ENCODE measurements around the gene CATSPERD.

CATSPERD gene

DNA sequence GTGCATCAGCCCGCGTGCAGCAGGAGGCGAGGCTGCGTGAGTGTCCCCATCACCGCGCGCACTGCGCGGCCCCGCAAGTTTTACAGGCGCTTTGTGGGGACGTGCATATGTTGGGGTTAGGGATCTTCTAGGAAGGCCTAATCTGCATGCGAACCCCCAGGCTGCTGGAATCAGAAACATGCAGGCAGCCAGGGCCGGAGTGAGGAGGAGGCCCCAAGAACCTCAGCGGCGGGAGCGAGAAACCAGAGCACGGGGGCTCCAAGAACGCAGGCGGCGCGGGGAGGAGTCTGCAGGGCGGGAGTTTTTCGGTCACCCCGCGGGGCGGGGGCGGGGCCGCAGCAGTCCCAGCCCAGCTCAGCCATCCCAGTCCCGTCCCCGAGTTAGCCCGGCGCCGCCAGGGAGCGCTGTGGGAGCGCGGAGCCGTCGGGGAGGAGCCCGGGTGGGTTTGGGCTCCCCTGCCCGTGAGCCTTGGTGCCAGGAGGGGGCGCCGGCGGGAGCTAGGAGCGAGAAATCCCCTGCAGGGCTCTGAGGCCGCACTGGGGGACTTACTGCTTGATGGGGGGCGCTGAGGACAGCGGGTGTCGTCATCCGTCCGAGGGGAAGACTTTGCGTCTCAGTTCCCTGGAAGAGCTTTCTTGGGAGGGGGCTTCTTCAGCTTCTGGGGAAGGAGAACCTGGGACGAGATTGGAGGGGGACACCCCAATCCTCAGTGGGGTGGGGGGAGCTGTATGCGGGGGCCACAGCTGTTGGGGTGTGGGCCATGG, 83.5 kb downstream of the CATSPERD start:
- Histone ChIP-seq H3K27ac (ENCODE audit: low read depth, low read length, severe bottlenecking) (no peak overlapping the region), H3K4me1 (ENCODE audit: control insufficient read depth, insufficient read depth, low read length, poor library complexity, severe bottlenecking) (peaks cover 7% of the 10 kb centered on the region), H3K9me3 (ENCODE audit: control insufficient read depth, low read length) (no peaks in the 10 kb centered on the region), H3K36me3 (ENCODE audit: control insufficient read depth, insufficient read depth, low read length) (no peaks in the 10 kb centered on the region), H3K4me3 (ENCODE audit: extremely low read depth, insufficient read depth, low read length, poor library complexity, severe bottlenecking) (peak overlapping the region; percentile 30)
- WGBS, 2 experiments (ENCODE audit: insufficient coverage in 2 of 2): 2 to 4% methylated on average over 32 to 48 of the region's 54 CpGs

GRCh38 chr19:5804516-5805461, 84.4 kb downstream of the CATSPERD start, which contains the start of gene NRTN:
Gene NRTN, plus strand, starts transcription at chr19:5805067. Its CDS starts 19,099 bp downstream, at chr19:5824166.
- peaks cover 7% of the 10 kb centered on the region for H3K4me1 ChIP-seq (ENCODE audit: control insufficient read depth, insufficient read depth, low read length, poor library complexity, severe bottlenecking)
- no peaks in the 10 kb centered on the region for H3K36me3 ChIP-seq (ENCODE audit: control insufficient read depth, insufficient read depth, low read length)
- WGBS, 2 experiments (ENCODE audit: insufficient coverage in 2 of 2): 4 to 7% methylated on average over 29 to 55 of the region's 107 CpGs
- H3K4me3 ChIP-seq (ENCODE audit: extremely low read depth, insufficient read depth, low read length, poor library complexity, severe bottlenecking): peak within 1 kb of the TSS; percentile 32
- no peak within 1 kb of the TSS for H3K27ac ChIP-seq (ENCODE audit: low read depth, low read length, severe bottlenecking)
- no peaks in the 10 kb centered on the region for H3K9me3 ChIP-seq (ENCODE audit: control insufficient read depth, low read length)

DNA sequence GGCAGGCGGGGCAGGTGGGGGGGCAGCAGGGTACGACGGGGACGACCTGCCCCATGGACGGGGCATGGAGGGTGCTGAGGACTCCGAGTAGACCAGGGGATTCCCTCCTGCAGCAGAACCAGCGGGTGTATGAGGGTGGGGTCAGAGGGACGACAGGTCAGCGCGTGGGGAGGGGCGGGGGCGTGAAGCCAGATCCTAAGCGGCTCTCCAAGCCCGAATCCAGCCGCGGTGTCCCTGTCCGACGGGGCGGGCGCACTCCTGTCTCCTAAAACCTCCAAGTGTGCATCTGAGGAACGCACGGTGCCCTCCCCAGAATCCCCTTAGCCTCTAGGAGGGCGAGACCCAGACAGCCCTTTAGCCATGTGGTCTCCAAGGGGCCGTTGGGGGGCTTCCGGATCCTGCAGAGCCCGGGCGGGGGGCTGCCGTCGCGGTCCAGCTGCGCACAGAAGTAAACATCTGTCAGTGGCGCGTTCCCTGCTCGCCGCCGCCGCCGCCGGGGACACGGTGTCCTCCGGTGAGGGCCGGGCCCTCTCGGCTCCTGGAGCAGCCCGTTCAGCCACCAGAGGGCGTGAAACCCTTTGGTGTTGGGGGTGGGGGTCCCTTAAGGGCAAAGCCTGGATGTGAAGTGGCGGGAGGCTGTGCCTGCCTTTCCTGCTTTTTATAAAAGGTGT, 85.2 kb downstream of the CATSPERD start:
- no peak overlapping the region for H3K27ac ChIP-seq (ENCODE audit: low read depth, low read length, severe bottlenecking)
- peaks cover 7% of the 10 kb centered on the region for H3K4me1 ChIP-seq (ENCODE audit: control insufficient read depth, insufficient read depth, low read length, poor library complexity, severe bottlenecking)
- 1 to 3% methylated on average over 40 to 43 of the region's 46 CpGs for WGBS, 2 experiments (ENCODE audit: insufficient coverage in 2 of 2)
- H3K4me3 ChIP-seq (ENCODE audit: extremely low read depth, insufficient read depth, low read length, poor library complexity, severe bottlenecking): peak overlapping the region; percentile 32
- no peaks in the 10 kb centered on the region for H3K9me3 ChIP-seq (ENCODE audit: control insufficient read depth, low read length)
- no peaks in the 10 kb centered on the region for H3K36me3 ChIP-seq (ENCODE audit: control insufficient read depth, insufficient read depth, low read length)

- WGBS, 2 experiments (ENCODE audit: insufficient coverage in 2 of 2): 13 to 24% methylated on average over 4 to 6 of the region's 6 CpGs
- Histone ChIP-seq H3K4me1 (ENCODE audit: control insufficient read depth, insufficient read depth, low read length, poor library complexity, severe bottlenecking) (peaks cover 7% of the 10 kb centered on the region), H3K27ac (ENCODE audit: low read depth, low read length, severe bottlenecking) (no peak overlapping the region), H3K36me3 (ENCODE audit: control insufficient read depth, insufficient read depth, low read length) (no peaks in the 10 kb centered on the region), H3K9me3 (ENCODE audit: control insufficient read depth, low read length) (no peaks in the 10 kb centered on the region), H3K4me3 (ENCODE audit: extremely low read depth, insufficient read depth, low read length, poor library complexity, severe bottlenecking) (no peak overlapping the region)
These were observed 85.7 kb downstream of the CATSPERD start for GRCh38 chr19:5806133-5806489.

DNA sequence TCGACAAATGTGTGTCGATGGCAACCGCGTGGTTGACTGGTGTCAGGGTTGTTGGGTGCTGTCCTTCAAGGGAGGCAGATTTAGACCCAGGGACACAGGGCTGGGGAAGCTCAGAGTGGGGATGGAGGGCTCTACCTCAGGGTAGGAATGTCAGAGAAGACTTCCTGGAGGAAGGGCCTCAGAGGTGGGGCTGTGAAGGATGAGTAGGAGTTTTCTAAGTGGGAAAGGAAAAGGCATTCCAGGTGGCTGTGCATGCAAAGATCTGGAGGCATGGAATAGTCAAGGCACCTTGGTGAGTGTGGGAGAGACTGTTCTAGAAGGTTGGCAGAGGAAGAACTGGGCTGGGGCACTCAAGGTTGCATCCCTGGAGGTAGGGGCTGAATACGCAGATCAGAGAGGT, 86.5 kb downstream of the CATSPERD start:
- Histone ChIP-seq H3K4me3 (ENCODE audit: extremely low read depth, insufficient read depth, low read length, poor library complexity, severe bottlenecking) (no peak overlapping the region), H3K36me3 (ENCODE audit: control insufficient read depth, insufficient read depth, low read length) (no peaks in the 10 kb centered on the region), H3K4me1 (ENCODE audit: control insufficient read depth, insufficient read depth, low read length, poor library complexity, severe bottlenecking) (peaks cover 7% of the 10 kb centered on the region), H3K9me3 (ENCODE audit: control insufficient read depth, low read length) (no peaks in the 10 kb centered on the region), H3K27ac (ENCODE audit: low read depth, low read length, severe bottlenecking) (no peak overlapping the region)
- 94% methylated on average over 5 of the region's 5 CpGs for WGBS, 2 experiments (ENCODE audit: insufficient coverage in 2 of 2)

DNA sequence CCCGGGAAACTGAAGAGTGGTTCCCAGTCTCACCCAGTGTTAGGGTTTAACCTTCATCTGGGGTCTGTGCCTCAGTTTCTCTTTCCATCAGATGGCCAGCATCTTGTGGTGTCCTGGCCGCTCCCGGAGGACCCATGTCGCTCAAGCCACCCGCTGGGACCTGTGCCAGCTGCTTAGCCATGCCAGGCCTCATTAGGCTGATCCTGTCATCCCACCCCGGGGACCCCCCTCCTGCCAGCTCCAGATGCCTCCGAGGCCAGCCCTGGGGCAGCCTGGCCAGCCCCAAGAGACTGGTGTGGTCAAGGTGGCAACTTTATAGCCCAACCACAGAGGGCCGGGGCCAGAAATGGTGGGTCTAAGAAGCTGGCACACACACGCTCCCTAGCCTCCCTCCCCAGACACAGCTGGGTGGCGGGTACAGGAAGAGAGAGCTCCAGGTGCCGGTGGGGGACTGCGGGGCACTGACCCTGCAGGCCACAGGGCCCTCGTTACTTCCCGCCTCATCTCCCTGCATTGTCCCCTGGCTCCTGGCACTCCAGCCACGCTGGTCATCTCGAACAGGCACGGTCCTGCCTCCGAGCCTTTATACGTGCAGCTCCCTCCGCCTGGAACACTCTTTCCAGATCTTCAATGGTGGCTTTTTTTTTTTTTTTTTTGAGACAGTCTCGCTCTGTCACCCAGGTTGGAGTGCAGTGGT, 87.8 kb downstream of the CATSPERD start:
- Histone ChIP-seq H3K9me3 (ENCODE audit: control insufficient read depth, low read length) (no peaks in the 10 kb centered on the region), H3K4me1 (ENCODE audit: control insufficient read depth, insufficient read depth, low read length, poor library complexity, severe bottlenecking) (peaks cover 3% of the 10 kb centered on the region), H3K27ac (ENCODE audit: low read depth, low read length, severe bottlenecking) (no peak overlapping the region), H3K36me3 (ENCODE audit: control insufficient read depth, insufficient read depth, low read length) (no peaks in the 10 kb centered on the region), H3K4me3 (ENCODE audit: extremely low read depth, insufficient read depth, low read length, poor library complexity, severe bottlenecking) (no peak overlapping the region)
- WGBS, 2 experiments (ENCODE audit: insufficient coverage in 2 of 2): 91 to 93% methylated on average over 9 to 16 of the region's 21 CpGs

DNA sequence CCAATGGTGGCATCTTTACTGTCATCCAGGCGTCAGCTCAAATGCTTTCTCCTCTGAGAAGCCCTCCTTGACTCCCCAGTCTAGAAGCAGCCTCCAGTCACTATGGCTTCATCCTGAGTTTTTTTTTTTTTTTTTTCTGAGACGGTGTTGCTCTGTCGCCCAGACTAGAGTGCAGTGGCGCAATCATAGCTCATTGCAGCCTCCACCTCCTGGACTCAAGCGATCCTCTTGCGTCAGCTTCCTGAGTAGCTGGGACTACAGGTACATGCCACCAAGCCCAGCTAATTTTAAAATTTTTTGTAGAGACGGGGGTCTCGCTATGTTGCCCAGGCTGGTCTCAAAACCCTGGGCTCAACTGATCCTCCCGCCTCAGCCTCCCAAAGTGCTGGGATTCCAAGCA, 88.6 kb downstream of the CATSPERD start:
- H3K4me3 ChIP-seq (ENCODE audit: extremely low read depth, insufficient read depth, low read length, poor library complexity, severe bottlenecking): no peak overlapping the region
- no peaks in the 10 kb centered on the region for H3K4me1 ChIP-seq (ENCODE audit: control insufficient read depth, insufficient read depth, low read length, poor library complexity, severe bottlenecking)
- whole genome bisulfite sequencing, 2 experiments (ENCODE audit: insufficient coverage in 2 of 2): 86 to 94% methylated on average over 6 to 8 of the region's 9 CpGs
- no peaks in the 10 kb centered on the region for H3K9me3 ChIP-seq (ENCODE audit: control insufficient read depth, low read length)
- H3K27ac ChIP-seq (ENCODE audit: low read depth, low read length, severe bottlenecking): no peak overlapping the region
- H3K36me3 ChIP-seq (ENCODE audit: control insufficient read depth, insufficient read depth, low read length): no peaks in the 10 kb centered on the region

DNA sequence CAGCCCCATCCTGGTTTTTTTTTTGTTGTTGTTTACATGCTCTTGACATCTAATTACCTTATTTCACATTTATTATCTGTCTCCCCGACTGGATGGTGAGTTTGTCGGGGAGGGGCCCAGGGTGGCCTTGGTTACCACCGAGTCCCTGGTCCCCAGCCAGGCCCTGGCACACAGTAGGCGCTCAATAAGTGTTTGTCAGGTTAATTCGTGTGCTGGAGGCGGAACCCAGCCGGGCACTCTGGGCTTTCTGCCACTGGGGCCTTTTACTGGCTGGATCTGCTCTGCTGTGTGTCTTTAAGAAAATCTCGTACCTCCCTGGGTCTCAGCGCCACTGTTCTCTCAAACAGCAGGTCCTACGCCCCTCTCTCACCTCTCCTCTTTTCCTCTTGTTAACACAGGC, 89.0 kb downstream of the CATSPERD start:
- Histone ChIP-seq H3K36me3 (ENCODE audit: control insufficient read depth, insufficient read depth, low read length) (no peaks in the 10 kb centered on the region), H3K4me3 (ENCODE audit: extremely low read depth, insufficient read depth, low read length, poor library complexity, severe bottlenecking) (no peak overlapping the region), H3K4me1 (ENCODE audit: control insufficient read depth, insufficient read depth, low read length, poor library complexity, severe bottlenecking) (no peaks in the 10 kb centered on the region), H3K27ac (ENCODE audit: low read depth, low read length, severe bottlenecking) (no peak overlapping the region), H3K9me3 (ENCODE audit: control insufficient read depth, low read length) (no peaks in the 10 kb centered on the region)
- 91 to 95% methylated on average over 7 to 9 of the region's 10 CpGs for WGBS, 2 experiments (ENCODE audit: insufficient coverage in 2 of 2)

DNA sequence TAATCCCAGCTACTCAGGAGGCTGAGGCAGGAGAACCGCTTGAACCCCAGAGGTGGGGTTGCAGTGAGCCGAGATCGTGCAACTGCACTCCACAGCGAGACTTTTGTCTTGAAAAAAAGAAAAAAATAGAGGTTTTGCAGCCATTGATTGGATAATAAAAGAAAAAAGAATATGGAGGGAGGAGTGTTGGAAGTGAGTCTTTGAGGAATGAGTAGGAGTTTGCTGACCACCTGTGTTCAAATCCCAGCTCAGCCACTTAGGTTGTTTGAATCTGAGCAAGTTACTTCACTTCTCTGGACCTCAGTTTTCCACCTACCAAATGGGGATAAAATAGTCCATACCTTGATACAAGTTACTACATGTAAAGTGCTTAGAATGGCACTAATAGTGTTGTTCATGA, 90.7 kb downstream of the CATSPERD start:
- 81 to 94% methylated on average over 4 of the region's 4 CpGs for WGBS, 2 experiments (ENCODE audit: insufficient coverage in 2 of 2)
- no peak overlapping the region for H3K27ac ChIP-seq (ENCODE audit: low read depth, low read length, severe bottlenecking)
- no peaks in the 10 kb centered on the region for H3K36me3 ChIP-seq (ENCODE audit: control insufficient read depth, insufficient read depth, low read length)
- H3K4me1 ChIP-seq (ENCODE audit: control insufficient read depth, insufficient read depth, low read length, poor library complexity, severe bottlenecking): no peaks in the 10 kb centered on the region
- no peaks in the 10 kb centered on the region for H3K9me3 ChIP-seq (ENCODE audit: control insufficient read depth, low read length)
- H3K4me3 ChIP-seq (ENCODE audit: extremely low read depth, insufficient read depth, low read length, poor library complexity, severe bottlenecking): no peak overlapping the region
